Fibroblast of lung (primary cell): ENCODE results near the gene PDE3B.

ENCODE experiments used
- EZH2 ChIP-seq: IDR thresholded peaks from 2 replicates; pipeline ENCODE4 v1.5.1; 2012; ENCODE audit warnings: low read length, control low read depth, mild to moderate bottlenecking; ENCODE audit errors: missing control alignments
- TF ChIP-seq, protein P1 (sequence below), 2 donors: IDR thresholded peaks in 1 of 2; conservative IDR thresholded peaks in 1 of 2; 1 replicate in 1 of 2; 2 replicates in 1 of 2; pipeline ENCODE4 v1.5.1; 2011 to 2012; ENCODE audit warnings: low read length in 2 of 2, control low read depth in 1 of 2, inconsistent platforms in 1 of 2, low read depth in 1 of 2, mild to moderate bottlenecking in 1 of 2

DNA sequence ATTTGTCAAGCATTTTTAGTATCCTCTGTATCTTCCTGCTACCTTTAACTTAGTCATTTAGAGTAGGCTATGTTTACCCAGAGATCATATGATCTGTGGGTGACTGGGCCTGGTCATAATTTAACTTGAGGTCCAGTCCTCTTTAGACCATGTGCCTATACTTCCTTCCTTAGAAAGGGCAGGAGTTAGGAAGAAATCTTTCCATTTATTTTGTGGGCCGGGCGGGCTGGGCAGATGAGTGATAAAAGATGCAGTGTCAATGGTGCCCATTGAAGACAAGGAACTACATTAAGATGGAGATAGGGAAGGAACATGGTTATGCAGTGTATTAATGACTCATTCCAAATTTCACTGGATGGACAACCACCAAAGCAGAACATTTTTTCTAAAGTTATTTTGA is 30.9 kb upstream of the PDE3B start:
- TF ChIP-seq, protein P1, sequence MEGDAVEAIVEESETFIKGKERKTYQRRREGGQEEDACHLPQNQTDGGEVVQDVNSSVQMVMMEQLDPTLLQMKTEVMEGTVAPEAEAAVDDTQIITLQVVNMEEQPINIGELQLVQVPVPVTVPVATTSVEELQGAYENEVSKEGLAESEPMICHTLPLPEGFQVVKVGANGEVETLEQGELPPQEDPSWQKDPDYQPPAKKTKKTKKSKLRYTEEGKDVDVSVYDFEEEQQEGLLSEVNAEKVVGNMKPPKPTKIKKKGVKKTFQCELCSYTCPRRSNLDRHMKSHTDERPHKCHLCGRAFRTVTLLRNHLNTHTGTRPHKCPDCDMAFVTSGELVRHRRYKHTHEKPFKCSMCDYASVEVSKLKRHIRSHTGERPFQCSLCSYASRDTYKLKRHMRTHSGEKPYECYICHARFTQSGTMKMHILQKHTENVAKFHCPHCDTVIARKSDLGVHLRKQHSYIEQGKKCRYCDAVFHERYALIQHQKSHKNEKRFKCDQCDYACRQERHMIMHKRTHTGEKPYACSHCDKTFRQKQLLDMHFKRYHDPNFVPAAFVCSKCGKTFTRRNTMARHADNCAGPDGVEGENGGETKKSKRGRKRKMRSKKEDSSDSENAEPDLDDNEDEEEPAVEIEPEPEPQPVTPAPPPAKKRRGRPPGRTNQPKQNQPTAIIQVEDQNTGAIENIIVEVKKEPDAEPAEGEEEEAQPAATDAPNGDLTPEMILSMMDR (conservative IDR thresholded peaks at IDR 0.05 in 1 of 2, IDR thresholded peaks at IDR 0.05 in 1 of 2; ENCODE audit: low read depth in 1 of 2, low read length in 2 of 2), result no peak
- TF ChIP-seq EZH2, result no peak
